ENCODE data around the gene PTPN20. TPM values are rescaled to one million over a fixed set of nuclear protein-coding genes. Genes with fewer than 3 reads are reported as not detected.
"Not testable (repeated sequence)": the region's sequence is repeated elsewhere in the genome, so short reads cannot be mapped to it uniquely, and the experiment has no call there.

PTPN20 gene
- total RNA-seq, 1 experiment from 2014 or later, result 21.1 TPM

DNA sequence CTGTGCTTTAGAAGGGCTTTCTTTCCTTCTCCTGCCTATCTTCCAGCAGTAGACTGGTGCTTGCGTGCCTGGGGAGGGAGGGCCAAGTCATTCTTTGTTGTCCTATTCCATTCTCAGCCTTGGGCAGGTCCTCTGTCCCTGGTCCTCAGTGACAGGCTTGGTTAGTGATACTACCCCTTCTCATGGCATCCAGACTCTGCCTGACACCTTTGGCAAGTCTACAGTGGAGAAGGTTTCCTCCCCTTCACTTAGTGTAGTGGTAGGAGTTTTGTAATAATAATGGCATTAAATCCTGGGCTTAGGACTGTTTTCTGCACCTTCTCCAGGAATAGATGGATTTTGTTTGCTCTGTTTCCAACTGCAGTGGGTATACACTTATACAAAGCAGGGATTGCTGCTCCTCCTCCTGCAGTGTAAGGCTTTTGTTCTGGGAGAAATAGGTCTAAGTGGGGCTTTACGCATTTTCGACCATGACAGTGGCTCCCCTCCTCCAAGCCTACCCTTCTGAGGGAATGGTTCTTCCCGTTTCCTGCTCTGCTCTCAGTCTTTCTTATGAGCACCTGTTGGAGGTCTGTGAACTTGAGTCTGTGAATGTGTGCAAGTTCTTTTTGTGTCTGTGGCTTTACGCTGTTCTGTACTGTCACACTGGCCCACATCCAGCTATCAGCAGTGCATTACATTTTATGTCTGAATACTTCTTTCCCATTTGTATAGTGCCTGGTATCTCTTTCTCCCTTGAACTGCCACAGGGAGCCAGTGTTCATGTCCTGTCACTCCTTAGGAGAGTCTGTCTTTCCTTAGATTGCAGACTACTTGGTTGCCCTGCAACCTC, 37.7 kb downstream of the PTPN20 start:
- DNase-seq (ENCODE audit: extremely low read depth, low read depth), result not testable (repeated sequence)

GRCh38 chr10:46952540-46952939, 41.3 kb downstream of the PTPN20 start:
- DNase-seq (ENCODE audit: extremely low read depth, low read depth), result not testable (repeated sequence)

- not testable (repeated sequence) for DNase-seq (ENCODE audit: extremely low read depth, low read depth)
Measured at GRCh38 chr10:46960742-46961141, 49.5 kb downstream of the PTPN20 start.

DNA sequence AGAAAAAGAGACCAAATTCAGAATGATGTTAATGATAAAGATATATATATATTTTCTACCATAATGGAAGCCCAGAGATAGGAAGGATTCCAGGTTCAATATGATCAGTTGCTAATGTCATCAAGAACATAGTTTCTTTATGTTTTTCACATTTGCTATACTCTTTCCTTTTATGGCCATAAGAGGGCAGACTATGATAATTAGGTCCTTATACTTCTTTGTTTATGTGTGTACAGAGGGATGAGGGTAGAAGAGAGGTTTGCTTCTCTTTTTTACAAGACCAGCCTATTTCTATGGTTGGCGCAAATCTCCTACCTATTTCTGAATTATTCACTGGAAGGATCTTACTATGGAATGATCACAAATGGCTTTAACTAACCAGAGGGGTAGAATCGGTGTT, 52.1 kb downstream of the PTPN20 start:
- not testable (repeated sequence) for DNase-seq (ENCODE audit: extremely low read depth, low read depth)

DNA sequence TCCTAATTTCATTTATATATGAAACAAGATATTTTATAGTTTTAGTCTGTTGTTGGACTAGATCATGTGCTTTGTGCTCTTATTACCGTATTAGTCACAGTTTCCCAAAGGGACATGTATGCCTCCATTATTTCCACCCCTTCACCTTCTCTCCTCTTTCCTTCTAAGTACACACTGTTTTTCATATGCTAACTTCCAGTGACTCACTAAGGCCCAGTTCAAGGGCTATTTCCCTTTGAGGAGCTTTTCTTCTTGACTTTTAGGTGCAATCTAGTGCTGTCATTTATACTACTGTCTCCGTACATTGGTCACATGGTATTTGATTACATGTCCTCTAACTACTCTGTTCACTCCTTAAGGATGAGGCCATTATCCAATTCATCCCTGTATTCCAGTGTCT, 55.8 kb downstream of the PTPN20 start:
- not testable (repeated sequence) for DNase-seq (ENCODE audit: extremely low read depth, low read depth)

DNA sequence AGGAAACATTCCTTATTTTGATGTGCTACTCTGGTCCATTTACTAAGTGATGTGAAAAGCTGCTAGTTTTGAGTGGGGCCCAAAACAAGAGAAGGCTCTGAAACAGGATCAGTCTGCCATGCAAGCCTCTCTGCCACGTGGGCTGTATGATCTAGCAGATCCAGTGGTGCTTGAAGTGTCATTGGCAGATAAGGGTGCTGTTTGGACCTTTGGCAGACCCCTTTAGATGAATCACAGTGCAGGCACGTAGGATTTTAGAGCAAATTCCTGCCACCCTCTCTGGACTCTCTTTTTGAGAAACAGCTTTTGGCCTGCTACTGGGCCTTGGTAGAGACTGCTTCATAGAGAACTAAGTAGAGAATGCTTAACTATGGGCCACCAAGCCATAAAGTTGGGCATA, 69.0 kb downstream of the PTPN20 start:
- DNase-seq (ENCODE audit: extremely low read depth, low read depth), result not testable (repeated sequence)

DNA sequence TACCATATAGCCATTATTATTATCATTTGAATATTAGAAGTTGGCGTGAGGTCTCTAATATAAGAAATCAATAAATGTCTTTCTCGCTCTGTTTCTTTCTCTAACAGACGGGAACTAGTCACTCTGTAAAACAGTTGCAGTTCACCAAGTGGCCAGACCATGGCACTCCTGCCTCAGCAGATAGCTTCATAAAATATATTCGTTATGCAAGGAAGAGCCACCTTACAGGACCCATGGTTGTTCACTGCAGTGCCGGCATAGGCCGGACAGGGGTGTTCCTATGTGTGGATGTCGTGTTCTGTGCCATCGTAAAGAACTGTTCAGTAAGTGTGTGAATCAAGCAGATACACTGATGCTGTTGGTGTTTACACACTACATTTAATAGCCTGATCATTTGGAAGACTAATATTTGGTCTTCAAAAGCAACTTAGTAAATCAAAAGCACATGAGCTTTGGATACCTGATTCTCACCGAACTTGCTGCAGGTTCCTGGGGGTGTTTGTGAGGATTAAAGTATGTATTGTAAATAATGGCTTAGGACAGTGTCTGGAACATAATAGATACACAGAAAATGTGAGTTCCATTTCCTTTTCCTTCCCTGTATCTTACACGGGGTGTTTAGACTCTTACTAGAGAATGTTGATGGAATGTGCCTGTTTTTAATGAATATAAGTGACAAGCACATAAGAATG, 76.2 kb downstream of the PTPN20 start:
- DNase-seq (ENCODE audit: extremely low read depth, low read depth), result not testable (repeated sequence)

GRCh38 chr10:46992803-46993561, 81.8 kb downstream of the PTPN20 start:
- peak; percentile 17 for DNase-seq (ENCODE audit: extremely low read depth, low read depth)

GRCh38 chr10:46995234-46995633, 84.0 kb downstream of the PTPN20 start:
- no peak for DNase-seq (ENCODE audit: extremely low read depth, low read depth)

DNA sequence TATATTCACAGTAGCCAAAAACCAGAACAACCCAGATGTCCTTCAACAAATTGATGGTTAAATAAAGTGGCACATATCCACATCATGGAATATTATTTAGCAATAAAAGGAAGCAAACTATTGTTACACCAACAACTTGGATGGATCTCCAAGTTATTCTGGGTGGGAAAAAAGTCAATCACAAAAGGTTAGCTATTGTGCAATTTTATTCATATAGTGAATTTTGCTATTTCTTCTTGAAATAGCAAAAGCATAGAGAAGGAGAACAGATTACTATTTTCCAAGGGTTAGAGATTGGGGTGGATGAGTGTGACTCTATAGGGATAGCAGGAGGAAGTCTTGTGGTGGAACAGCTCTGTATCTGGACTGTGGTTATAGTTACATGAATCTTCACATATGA, 87.0 kb downstream of the PTPN20 start:
- no peak for DNase-seq (ENCODE audit: extremely low read depth, low read depth)

- no peak for DNase-seq (ENCODE audit: extremely low read depth, low read depth)
Measured at GRCh38 chr10:46998595-46998994, 87.4 kb downstream of the PTPN20 start.

DNA sequence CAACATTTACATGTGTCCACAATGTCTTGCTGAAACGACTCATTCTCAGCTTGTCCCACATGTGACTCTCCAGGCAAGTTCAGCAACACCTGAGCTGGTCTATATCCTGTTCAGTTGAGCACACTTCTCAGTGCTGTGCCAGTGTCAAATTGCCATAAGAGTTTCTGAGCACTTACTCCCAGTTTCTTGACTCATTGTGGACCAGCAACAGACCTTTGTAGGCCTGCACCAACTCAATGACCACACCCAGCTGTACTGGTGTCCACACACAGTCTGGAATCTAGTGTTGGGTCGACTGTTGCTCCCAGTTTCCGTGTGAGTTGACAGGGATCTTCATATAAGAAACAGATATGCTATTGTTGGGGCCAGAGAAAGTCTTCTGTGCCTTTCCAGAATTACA, 88.0 kb downstream of the PTPN20 start:
- no peak for DNase-seq (ENCODE audit: extremely low read depth, low read depth)

GRCh38 chr10:47008769-47009168, 97.5 kb downstream of the PTPN20 start:
- DNase-seq (ENCODE audit: extremely low read depth, low read depth), result no peak

GRCh38 chr10:47009215-47009838, 98.1 kb downstream of the PTPN20 start:
- DNase-seq (ENCODE audit: extremely low read depth, low read depth), result no peak

DNA sequence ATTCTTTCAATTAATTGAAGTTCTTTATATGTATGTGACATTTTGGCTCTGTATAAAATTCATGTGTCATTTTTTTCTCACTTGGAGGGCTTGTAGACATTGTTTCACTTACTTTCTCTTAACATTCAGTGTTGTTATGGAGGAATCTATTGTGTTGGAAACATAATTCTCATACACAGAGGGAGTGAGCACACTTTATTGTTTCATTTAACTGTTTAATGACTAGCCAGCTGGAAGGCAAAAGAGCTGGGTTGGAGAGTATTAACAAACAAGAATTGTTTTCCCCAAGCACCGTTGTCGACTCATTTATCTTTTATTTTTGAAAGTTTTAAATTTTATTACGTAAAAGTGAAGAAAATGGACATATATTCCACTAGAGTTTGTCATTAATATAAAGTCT, 98.8 kb downstream of the PTPN20 start:
- no peak for DNase-seq (ENCODE audit: extremely low read depth, low read depth)

GRCh38 chr10:47012214-47012613, 101.0 kb downstream of the PTPN20 start:
- no peak for DNase-seq (ENCODE audit: extremely low read depth, low read depth)

DNA sequence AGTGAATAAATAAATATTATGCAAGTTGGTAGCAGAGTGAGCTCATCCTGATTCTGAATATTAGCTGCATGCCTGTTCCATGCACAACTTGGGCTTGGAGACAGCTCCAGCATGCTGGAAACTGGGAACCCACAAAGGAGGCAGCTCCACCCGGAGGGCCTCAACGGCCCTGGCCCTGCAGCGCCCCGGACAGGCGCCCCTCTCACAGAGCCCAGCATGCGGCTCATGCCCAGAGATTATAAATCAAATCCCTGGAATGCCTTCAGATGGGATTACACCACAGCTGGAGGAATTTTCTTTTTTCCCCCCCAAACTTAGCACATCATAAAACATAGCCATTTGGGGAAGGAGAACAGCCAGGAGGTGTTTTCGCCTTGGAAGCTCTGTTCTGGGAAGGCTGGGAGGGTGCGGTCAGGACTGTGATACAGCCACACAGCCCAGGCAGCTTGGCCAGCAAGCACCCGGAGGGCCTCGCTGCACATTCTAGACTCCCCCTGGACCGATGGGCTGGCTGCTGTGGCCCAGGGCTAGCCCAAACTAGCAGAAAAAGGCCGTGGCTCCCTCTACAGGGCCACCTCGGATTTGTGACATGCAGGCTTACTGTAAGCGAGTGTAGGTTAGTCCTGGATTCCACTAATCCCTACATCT, 102.4 kb downstream of the PTPN20 start:
- DNase-seq (ENCODE audit: extremely low read depth, low read depth), result no peak

GRCh38 chr10:47015404-47015803, 104.2 kb downstream of the PTPN20 start:
- no peak for DNase-seq (ENCODE audit: extremely low read depth, low read depth)

DNA sequence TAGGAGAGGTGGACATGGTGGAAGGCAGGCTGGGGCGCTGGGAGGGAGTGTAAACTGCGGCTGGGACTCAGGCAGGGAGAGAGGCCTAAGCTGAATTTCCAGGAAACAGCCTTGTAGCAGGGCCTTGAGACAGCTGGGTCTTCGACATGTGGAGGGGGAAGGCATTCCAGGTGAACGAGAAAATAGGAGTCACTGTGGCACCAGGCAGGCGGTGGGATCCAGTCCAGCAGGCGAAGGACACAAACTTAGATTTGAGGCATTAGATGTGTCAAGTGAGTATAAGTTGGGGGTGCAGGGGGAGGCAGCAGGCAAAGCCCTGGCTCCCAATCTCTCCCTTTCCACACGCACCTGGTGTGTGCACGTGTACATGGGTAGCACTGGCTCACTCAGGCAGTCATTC, 105.3 kb downstream of the PTPN20 start:
- DNase-seq (ENCODE audit: extremely low read depth, low read depth), result no peak

- no peak for DNase-seq (ENCODE audit: extremely low read depth, low read depth)
Measured at GRCh38 chr10:47018026-47018735, 107.0 kb downstream of the PTPN20 start.
